SK-MEL-5 (cell line): Measurements from ENCODE around the gene IL6R. TPM values are rescaled to one million over a fixed set of nuclear protein-coding genes. Genes with fewer than 3 reads are reported as not detected.

Experiments
- DNase-seq: peaks from one replicate; pipeline ENCODE4 v3.0.0-alpha.2; 2016; ENCODE audit warnings: low read depth, low spot score
- in situ Hi-C: cut with HindIII; loops from 2 replicates; pipeline ENCODE4 v1.10.0; 2016; ENCODE audit warnings: low sequenced_read_pairs, high pct_unique_total_duplicates, low pct_unique_long_range_greater_than_20kb
- total RNA-seq: library from RNA; depleted of rRNA; stranded (reverse); fragments of >200 nt; shearing (Covaris generic); gene quantifications from 2 replicates; pipeline ENCODE4 v1.2.3, GENCODE V29; 2014

IL6R gene
- total RNA-seq, 1 experiment from 2014 or later: 449 TPM

DNA sequence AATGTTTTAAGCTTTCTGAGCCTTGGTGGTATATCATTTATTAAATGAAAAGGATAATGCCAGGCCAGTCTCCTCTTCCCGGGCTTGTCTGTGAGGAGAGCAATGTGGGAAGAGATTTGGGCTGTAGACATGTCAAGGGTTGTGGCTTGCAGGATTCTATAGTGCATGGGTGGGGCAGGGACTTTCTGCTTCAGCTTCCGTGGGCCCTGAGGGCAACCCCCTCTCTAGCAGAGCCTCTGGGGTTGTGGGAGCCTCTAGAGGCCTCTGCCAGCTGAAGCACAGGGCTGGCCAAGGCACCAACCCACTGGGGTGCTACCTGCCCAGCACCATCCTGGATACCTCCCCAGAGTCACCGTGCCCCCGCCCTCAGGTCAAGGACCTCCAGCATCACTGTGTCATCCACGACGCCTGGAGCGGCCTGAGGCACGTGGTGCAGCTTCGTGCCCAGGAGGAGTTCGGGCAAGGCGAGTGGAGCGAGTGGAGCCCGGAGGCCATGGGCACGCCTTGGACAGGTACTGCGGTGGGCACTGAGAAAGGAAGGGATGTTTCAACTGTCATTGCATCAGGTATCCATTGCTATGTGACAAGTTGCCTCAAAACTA is 30.6 kb downstream of the IL6R start:
- in situ Hi-C loops: no loop called here

DNA sequence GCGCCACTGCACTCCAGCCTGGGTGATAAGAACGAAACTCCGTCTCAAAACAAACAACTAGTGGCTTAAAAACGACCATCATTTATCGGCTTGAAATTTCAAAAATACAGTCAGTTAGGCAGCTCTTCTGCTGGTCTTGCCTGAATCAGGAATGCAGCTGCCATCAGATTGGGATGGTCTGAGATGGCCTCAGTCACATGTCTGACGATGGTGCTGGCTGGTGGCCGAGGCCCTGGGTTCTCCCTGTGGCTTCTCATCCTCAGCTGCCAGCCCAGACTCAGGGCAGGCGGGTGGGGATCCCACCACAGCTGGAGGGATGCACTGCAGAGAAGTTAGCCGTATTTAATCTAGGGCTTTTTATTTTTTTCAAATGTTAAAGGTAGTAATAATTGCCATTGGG is 31.3 kb downstream of the IL6R start:
- DNase-seq: no peak
- in situ Hi-C loops: no loop called here

More for the DNA sequence above, 30.6 kb downstream of the IL6R start:
- no peak for DNase-seq

DNA sequence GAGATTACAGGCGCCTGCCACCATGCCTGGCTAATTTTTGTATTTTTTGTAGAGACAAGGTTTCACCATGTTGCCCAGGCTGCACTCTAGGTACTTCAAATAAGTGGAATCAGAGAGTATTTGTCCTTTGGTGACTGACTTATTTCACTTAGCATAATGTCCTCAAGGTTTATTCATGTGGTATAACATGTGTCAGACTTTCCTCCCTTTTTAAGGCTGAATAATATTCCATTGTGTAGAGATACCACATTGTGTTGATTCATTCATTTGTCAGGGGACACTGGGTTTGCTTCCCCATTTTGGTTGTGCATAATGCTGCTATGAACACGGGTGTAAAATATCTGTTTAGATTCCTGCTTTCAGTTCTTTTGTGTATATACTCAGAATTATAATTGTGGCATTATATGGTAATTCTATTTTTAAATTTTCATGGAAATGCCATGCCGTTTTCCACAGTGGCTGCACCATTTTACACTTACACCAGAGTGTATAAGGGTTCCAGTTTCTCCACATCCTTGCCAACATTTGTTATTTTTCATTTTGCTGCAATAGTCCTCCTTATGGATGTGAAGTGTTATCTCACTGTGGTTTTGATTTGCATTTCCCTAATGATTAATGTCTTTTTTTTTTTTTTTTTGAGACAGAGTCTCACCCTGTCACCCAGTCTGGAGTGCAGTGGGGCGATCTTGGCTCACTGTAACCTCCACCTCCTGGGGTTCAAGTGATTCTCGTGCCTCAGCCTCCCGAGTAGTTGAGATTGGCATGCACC is 35.1 kb downstream of the IL6R start:
- DNase-seq: no peak
- in situ Hi-C loops: no loop called here

DNA sequence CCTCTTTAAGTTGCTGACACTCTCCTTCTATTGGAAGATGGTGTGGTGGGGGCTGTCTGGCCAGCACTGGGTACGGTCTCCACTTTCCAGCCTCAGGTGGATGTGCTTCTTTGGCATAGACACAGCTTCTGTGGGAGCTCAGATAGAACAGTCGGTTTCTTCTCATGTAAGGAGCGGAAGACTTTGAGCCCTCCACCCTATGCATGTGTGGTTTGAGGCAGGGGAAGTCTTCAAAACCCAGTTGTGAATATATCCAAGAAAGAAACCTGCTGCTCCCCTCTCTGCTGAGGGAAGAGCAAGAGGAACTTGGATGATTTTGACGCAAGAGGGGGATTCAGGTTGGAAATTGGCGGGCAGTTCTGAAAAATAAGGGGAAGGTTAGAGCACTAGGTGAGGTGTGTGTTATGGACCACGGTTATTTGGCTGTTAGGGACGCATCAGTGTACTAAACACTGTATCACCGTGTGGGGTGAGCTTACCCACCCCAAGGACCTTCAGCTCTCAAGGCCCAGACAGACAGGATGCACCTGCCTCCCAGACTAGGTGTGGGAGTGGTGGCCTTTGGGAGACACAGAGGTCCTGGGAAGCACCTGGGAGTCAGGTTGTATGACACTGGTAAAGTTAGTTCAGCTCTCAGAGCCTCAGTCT is 36.2 kb downstream of the IL6R start:
- in situ Hi-C loops: no loop called here
- no peak for DNase-seq

DNA sequence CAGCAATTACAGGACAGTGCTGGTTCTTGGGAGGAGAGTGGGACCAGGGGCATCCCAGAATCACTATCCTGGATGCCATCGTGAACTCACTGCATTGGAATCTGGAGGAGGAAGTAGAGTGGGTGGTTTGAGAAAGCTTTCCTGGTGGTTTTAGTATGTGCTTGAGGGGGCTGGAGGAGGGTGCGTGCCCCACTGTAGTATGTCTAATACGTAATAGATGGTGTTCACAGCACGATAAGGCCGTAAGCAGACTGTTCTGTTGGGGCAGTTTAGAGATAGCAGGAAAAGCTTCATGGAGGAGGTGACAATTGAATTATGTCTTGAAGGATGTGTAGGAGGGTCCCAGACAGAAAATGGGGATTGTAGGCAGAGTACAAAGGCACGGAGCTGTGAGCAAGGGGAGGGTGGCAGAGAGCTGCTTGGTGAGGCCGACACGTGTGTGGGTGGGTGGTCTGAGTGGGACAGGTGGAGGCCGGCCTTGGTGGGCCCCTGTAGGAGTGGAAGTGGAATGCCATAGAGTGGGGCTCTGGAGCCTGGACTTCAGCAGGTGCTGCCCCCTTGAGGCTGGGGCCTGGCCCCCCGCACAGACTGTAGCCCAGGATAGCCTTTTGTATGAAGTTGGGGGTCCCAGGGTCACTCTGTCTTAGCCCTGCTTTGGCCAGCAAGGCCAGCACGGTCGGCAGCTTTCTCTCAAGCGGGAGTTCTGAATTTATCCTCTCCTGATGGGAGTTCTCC is 37.0 kb downstream of the IL6R start:
- in situ Hi-C loops: no loop called here
- no peak for DNase-seq

DNA sequence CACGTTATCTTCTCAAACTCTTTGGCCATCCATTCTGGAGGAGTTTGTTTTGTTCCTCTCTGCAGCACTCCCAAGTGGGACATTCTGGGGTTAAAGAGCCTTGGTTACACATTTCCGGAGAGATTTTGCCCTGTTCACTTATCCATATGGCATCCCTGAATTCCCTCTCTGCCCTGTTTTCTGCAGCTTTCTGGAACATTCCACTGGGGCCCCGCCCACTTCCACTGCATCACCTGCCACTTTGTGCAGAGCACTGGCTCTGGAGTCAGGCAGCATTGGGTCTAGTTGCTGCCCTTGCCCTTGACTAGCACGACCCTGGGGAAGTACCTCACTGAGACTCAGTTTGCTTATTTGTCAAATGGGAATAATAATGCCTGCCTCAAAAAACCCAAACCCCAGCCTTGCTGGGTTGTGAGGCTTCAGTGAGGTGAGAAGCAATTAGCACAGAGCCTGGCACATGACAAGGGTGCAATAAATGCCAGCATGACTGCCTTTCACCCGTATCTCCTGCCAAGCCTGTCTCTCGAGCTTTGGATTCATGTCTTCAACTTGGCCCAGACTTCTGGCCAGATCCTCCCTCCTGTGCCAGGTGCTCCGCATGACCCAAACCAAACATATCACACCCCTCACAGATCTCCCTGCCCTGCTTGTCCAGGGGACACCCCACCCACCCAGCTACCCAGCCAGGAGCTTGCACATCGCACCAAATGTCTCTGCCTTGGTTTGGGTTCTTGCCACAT is 38.3 kb downstream of the IL6R start:
- no peak for DNase-seq
- in situ Hi-C loops: no loop called here

DNA sequence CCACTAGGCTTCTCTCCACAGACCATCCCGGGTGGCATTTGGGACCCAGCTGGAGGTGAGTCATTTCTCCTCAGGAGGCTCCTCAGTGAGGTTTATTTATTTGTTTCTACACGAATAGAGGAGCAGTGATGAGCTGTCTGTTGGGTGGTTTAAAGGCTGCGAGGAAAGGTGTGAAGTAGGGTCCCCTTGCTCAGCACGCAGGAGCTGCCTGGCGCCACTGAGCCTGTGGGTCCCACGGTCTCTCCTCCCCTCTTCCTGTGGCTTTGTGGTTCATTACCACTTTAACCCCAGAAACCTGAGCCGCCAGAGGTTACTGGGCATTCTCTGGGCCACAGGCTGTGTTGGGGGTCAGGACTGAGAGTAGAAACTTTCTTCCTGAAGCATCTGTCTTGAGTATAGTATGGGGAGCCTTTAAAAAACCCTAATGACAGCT is 39.9 kb downstream of the IL6R start:
- DNase-seq: no peak
- in situ Hi-C loops: no loop called here

DNA sequence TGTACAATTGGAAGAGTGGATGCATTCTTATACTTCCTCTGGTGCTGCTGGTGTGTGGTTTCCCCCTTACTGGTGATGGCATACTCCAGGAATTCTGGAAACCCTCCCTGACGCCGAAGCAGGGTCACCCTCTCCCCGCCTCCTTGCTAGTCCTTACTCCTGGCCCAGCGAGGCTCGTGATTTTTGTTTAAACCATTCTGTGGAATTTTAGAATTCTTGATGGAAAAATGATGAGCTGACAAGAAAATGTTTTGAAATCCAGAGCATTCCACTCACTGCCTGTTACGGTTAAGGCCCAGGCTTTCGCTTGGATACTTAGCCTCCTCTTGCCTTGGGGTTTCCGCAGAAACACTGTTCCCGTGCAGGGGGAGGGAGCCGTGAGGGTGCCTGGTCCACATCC is 41.1 kb downstream of the IL6R start:
- in situ Hi-C loops: no loop called here
- DNase-seq: no peak

DNA sequence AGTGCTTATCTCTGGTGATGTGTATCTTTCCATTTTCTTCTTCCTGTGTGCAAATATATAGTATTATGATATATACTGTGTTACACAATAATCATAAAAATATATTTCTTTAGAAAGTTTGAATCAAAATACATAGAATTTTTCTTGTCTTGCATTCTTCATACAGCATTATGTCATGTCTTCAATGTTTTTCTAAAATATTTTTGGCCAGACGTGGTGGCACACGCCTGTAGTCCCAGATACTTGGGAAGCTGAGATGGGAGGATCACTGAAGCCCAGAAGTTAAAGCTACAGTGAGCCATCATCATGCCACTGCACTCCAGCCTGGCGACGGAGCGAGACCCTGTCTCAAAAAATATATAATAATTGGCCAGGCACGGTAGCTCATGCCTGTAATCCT is 41.6 kb downstream of the IL6R start:
- no peak for DNase-seq
- in situ Hi-C loops: no loop called here

DNA sequence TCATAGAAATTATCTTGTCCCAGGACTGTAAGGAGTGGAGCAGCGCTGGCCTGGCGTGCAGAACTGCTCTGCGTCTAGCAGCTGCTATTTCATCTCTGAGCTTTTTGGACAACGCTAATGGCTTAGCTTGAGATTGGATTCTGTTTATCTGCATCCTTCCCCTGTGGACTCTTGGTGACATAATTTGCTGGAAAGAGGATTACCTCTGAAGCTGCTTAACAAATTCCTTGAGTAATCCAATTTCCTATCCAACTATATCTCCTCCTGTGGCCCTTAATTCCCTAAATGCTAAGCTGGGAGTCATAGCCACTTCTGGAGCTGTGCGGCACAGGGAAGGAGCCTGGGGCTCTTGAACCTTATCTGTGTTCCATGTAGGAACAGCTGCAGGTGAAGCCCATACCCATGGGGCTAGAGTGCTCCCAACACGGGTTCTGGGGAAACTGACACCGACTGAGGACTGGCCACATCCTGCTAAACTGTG is 43.2 kb downstream of the IL6R start:
- no peak for DNase-seq

DNA sequence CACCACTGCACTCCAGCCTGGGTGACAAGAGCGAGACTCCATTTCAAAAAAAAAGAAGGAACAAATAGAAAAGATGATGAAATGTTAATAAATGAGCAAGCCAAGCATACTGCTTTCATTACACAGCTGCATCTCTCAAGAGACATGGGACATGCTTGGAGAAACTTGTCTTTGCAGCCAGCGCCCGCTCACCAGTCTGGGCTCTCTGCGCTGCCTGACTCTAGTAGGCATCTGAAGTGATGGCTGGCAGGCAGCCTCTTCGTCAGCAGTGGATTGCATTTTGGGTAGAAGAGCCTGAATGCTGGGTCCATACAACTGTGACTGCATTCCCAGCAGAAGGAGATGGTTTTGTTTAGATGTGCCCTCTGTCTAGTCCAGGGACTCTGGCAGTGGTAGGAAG is 48.0 kb downstream of the IL6R start:
- in situ Hi-C loops: no loop called here
- no peak for DNase-seq

More for the DNA sequence above, 43.2 kb downstream of the IL6R start:
- in situ Hi-C loops: no loop called here

DNA sequence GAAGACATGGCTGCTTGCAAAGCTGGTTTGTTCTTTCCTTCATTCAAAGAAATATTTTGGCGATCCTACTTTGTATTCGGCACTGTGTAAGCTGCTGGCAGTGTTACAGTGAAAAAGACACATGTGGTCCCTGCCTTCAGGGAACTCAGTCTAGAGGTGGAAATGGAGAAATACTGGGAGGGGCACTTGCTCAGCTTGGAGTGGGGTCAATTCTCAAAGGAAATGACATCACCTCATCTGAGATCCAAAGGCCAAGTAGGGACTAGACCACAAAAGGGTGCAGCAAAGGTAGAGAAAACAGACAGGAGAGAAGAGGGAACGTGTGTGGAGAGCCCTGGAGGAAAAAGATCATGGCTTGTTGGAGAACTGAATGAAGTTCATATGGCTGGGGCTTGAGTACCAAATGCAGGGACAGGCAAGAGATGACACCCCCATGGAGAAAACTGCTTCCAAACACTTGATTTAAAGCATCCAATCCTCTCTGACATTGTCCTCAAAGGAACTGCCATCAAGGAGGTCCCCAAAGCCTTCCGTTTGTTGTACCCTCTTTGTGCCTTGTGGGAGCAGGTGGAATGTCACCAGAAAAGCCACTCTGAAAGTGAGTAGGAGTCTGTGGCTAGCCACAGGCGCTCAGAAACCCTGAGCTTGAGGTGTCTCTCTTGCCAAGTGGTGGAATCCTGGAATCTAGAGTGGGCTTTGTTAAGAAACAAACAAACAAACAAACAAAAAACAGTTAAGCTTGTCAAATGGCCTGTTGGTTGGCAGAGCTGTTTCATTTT is 48.6 kb downstream of the IL6R start:
- DNase-seq: no peak
- in situ Hi-C loops: no loop called here

DNA sequence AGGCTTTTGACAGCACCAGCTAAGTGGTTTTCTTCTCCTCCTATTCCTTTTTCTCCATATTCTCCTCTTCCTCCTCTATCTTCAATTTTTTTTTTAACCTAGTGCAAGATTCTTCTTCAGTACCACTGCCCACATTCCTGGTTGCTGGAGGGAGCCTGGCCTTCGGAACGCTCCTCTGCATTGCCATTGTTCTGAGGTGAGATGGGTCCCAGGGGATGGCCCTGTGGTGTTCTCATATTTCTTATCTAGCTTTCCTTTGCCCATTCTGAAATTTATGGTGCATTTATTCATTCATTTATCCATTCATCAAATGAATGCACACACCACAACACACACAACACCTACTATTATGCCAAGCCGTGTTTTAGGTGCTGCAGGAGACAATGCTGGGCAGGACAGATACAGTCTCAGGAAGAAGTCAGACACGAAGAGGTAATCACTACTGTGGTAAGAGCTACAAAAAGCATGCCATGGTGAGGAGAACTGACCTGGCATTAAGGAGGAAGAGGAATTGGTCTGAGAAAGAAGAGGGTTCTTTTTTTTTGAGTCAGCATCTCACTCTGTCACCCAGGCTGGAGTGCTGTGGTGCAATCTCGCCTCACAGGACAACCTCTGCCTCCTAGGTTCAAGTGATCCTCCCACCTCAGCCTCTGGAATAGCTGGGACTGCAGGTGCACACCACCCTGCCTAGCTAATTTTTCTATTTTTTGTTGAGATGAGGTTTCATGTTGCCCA is 49.4 kb downstream of the IL6R start:
- no peak for DNase-seq
- in situ Hi-C loops: no loop called here

DNA sequence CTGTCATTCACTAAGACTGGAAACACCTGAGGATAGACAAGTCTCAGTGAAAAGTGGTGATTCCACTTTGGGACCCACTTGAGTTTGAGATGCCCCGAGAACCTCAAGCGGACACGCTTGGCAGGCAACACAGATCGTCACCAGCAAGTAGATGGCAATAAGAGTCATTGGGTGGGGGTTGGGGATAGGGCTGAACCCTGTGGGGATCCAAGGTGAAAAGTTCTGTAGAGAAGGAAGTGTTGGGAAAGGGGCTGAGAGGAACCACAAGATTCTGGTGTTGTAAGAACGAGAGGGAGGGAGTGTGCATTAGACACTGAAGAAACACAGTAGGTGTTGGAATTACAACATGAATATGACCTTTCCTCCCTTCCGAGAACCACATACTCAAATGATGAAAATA is 51.5 kb downstream of the IL6R start:
- DNase-seq: no peak
- in situ Hi-C loops: no loop called here

DNA sequence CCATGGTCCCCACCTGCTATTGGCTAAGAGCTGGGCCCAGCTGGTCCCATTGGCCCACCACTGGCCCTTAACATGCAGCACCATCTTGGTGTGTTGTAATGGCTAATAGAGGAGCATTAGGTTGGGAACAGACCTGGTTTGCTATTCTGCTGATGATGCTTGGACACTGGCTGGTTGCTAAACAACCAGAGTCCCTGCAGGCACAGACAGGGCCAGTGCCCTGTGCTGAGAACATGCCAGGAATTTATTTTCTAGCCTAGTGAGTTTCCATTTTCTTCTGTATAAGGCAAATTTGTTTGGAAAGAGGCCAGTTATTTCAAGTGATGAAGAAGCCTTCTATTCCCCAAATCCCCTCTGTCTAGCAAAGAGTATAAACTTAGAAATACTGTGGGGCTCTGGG is 53.9 kb downstream of the IL6R start:
- in situ Hi-C loops: no loop called here
- DNase-seq: no peak

DNA sequence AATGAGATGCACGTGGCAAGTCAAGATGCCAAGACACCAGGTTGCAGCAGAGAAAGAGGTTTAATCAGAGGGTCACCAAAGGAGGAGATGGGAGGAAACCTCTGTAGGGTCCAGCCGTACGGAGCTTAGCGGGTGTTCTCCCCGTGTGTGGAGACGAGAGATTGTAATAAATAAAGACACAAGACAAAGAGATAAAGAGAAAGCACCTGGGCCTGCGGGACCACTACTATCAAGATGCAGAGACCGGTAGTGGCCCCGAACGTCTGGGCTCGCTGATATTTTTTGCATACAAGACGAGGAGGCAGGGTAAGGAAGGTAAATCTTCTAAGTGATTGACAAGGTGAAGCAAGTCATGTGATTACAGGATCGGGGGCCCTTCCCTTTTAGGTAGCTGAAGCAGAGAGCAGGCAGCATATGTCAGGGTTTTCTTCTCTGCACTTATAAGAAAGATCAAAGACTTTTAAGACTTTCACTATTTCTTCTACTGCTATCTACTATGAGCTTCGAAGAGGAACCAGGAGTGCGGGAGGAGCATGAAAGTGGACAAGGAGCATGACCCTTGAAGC is 55.6 kb downstream of the IL6R start:
- DNase-seq: no peak
- in situ Hi-C loops: no loop called here
